GM21619 (cell line): Measurements from ENCODE around the gene AVPR2.

Experiments used
- ATAC-seq: cut with Tn5 transposase; IDR thresholded peaks from one replicate; pipeline ENCODE4 v1.9.1; 2021; ENCODE audit not compliant: unreplicated experiment

AVPR2 gene

GRCh38 chrX:153910446-153910845 is 6.0 kb downstream of the AVPR2 start:
- ATAC-seq = no peak

DNA sequence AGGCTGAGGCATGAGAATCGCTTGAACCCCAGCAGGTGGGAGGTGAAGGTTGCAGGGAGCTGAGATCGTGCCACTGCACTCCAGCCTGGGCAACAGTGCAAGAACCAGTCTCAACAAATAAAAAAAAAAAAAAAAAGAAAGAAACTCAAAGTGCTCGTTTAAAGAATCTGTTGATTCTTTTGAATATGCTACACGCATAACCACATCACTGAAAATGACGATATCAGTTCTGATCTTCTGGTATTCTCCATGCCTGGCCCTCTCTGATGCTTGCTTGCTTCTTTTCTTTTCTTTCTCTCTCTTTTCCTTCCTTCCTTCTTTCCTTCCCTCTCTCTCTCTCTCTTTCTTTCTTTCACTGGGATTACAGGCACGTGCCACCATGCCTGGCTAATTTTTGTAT is 7.3 kb downstream of the AVPR2 start:
- ATAC-seq = no peak

DNA sequence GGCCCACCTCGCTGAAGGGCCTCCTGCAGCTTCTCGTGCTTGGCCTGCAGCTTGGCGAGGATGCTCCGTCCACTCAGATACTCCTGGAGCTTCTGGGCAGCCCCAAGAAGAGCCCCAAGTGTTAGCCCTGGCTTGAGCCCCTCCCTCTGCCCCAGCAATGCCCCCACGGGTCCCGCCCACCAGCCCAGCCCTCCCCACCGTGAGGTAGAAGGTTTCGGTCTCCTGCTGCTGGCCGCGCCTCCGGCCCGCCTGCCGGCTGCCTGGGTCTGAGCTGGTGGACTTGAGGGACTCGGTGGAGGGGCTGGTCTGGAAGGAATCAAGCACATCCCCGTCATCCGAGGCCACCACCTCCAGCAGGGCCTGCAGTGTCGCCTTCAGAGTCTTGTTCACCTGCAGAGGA is 8.7 kb downstream of the AVPR2 start:
- ATAC-seq = no peak

DNA sequence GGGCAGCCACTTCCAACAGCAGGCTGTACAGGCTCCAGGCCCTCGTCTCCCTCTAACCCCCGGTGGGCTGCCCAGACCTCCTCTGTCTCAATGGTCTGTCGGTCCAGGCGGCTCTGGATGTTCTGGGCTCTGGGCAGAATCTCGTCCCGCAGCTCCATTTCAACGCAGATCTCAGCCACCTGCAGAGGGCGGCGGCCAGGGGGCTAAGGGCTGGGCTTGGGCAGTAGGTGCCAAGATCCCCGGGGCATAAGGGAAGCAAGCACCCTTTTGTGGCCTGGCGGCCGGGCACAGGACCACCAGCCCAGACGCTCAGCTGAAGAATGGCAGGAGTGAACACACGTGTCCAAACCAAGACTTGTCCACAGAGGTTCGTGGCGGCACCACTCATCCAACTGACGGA is 9.2 kb downstream of the AVPR2 start:
- ATAC-seq = no peak

GRCh38 chrX:153917869-153918268 is 13.4 kb downstream of the AVPR2 start:
- ATAC-seq = no peak

DNA sequence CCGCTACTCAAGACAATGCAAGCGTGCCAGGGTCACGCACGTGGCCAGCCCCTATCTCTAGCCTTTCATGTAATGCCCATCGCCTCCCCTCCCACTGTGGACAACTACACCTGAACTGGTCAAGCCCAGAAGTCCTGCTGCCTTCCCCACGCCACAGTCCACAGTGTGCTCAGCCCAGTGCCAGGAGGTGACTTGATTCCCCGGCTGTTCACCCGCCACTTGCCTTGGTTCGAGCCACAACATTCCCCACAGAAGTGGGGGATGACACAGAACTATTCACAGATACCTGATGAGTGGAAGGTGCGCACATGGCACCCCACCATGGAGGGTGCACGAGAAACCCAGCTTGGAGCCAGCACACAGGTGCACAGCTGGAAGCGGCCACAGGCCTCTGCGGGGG is 14.8 kb downstream of the AVPR2 start:
- ATAC-seq = no peak

- no peak for ATAC-seq
Measured at GRCh38 chrX:153920546-153920945, 16.1 kb downstream of the AVPR2 start.

DNA sequence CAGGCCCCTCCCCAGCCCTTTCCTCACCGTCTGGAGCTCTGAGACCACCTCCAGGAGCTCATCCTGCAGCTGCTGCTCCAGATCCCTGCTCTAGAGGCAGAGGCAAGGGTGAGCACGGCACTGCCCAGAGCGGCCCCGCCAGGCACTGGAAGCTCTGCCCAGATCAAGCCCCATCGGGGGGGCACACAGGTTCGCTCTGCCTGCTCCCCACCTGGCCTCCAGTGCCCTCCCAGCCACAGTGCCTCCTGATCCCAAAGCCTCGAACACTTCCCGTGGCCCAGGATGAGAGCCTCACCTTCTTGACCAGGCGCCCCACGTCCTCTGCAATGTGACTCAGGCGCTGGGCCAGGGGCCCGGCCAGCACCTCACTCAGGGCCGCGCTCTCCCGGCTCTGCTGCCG is 16.6 kb downstream of the AVPR2 start:
- ATAC-seq = no peak

DNA sequence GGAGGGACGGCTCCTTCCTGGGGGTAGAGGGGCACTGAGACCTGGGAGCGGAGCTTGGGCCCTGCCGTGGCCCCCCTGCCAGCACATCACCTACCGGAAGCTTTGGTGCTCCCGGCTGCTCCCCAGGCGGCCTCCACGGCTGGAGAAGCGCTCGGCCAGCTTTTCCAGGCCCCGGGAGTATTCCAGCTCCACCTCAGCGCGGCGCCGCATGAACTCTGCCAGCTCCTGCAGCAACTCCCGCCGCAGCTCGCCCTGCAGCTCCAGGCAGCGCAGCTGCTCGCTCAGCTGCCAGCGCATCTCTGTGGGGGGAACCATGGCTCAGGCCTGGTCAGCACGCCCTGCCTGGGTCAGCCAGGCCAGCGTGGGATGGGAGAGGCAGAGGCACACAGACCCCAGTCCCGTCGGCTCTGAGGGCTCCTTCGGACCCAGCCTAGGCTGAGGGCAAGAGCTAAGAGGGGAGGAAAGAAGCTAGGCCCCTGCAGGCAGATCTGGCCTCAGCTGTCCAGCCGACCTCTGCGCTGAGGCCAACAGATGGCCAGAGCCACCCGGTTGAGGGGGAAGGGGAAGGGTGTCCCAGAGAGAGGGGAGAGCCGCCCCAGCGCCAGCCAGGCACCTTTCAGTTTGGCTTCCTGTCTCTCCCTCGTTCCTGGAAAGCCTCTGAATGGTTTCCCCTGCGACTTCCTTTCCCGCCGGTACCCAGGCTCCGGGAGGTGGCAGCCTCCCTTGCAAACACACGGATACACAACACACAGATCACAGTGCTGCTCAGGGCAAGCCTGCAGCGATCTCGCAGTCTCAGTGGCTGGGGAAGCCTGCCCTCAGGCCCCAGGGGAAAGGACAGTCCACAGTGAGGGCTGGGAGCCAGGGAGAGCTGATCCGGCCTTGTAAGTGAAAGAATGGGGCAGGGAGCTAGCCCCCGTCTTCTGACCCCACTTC is 17.3 kb downstream of the AVPR2 start:
- ATAC-seq = no peak

DNA sequence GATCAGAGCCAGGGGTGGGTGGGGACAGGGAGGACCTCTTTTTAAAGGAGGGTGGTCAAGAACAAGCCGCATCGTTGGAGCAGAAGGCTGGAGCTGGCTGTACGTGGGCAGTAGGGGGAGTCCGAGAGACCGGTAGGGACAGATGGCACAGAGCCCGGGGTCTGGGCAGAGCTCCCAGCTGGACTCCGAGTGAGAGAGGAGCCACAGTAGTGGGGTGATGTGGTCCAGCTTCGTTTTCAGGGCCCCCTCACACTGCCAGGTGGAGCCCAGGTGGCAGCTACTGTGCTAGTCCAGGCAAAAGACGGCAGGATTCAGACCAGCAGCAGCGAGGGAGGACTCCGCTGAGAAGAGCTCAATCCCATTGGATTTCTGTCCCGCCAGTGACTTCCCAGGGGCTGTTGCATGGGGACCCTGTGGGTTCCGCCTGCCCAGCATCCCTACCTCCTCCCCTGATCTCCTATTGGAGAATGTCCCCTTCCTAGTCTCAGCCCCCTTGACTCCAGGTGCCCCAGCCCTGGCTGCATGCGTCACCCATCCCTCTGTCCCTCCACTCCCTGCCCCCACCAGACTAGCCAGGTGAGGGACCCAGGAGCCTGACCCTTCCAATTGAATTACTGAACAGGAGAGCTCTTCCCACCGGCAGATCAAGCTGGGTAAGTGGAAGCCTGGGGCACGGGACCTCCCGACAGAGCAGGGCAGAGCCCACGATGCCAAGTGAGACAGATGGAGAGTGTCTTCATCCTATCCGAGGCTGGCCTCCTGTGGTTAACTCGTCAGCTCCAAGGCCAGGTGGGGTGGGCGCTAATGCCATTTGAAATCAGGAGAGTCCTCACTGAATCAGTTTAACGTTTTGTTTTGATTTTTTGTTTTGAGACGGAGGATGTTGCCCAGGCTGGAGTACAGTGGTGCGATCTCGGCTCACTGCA is 18.7 kb downstream of the AVPR2 start:
- no peak for ATAC-seq

GRCh38 chrX:153924149-153924861 is 19.8 kb downstream of the AVPR2 start:
- ATAC-seq = no peak

DNA sequence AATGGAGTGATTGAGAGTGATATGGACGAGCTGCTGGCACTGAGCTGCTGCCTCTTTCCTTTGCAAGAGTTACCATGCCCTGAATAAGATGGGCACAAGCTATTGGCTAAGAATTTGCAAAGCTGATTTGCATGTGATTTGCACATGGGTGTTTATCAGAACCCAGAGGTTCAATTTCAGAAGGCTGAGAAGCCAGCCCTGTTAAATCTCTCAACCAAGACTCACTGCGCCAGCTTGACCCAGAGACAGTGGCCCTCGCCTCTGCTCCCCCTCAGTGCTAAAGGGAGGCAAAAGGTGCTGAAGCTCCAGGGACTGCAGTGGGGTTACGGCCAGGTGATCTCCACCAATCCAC is 20.9 kb downstream of the AVPR2 start:
- ATAC-seq = no peak

DNA sequence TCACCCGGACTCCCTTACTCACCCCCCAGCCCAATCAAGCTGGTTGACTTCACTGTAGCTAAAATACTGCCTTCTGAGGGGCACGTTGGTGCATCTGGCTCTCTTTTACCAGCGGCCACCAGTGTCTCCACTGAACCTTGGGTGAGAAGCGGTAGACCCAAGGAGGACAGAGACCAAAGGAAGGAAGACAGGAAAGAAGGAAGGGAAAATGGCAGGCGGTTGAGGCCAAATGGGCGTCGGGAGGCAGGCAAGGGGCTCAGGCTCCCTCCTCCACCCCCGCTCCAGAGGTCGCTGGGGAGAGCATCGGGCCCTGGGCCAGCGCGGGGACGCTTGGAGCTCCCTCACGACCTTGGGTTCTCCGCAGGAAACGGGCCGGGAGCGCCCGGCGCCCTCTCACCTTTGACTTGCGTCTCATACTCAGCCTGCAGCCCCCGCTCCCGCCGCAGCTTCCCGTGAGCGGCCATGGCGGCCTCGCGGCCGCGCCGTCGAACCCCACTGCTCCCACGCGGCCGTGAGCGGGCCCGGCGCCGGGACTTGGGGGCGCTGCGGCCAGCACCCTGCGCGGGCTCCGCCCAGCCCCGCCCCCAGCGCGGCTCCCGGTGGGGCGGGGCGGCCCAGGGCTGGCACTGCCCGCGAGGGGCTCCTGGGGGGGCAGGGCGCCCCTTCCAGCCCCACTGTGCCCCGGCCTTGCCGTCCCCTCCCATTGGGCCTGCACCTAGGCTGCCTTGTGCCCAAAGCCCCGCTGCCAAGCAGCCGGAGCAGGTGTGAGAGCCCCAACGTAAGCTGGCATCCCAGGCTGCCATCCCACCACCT is 21.5 kb downstream of the AVPR2 start, which contains the start of gene ARHGAP4:
TSS of gene ARHGAP4 (minus strand) at position 526 of the 813 bp plus-strand sequence. CDS start at position 464, 62 bp downstream.
- ATAC-seq = no peak

DNA sequence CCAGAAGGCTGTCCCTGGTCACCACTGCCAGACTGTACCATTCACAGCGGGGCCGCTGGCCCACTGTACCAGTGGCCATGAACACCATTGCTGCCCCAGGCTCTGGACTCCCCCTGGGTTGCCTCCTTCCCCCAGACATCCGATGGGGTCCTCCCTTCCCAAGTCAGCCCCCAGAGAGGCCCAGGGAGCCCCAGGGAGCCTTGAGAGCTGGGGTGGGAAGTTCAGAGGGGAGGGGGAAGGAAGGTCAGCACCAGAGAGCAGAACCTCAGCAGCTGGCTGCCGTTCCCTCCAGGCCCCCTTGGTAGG is 22.0 kb downstream of the AVPR2 start:
- ATAC-seq = no peak

GRCh38 chrX:153926858-153927671 is 22.6 kb downstream of the AVPR2 start:
- peak; percentile 38 for ATAC-seq

GRCh38 chrX:153927672-153927921 is 23.1 kb downstream of the AVPR2 start:
- ATAC-seq = no peak

- ATAC-seq = peak; percentile 64
Measured at GRCh38 chrX:153927922-153928760, 23.7 kb downstream of the AVPR2 start.

- ATAC-seq = no peak
Measured at GRCh38 chrX:153928846-153929245, 24.4 kb downstream of the AVPR2 start.

GRCh38 chrX:153929576-153929975 is 25.1 kb downstream of the AVPR2 start:
- no peak for ATAC-seq
